Transverse colon (tissue), 4 donors: ENCODE data around the gene SLC35B4. TPM values are rescaled to one million over a fixed set of nuclear protein-coding genes. Genes with fewer than 3 reads are reported as not detected.
A peak's percentile ranks its signal among the peaks of the same experiment; 100 is the strongest.

ENCODE experiments used
- DNase-seq: peaks from one replicate; pipeline ENCODE4 v3.0.0-alpha.2; 2019
- H3K27ac ChIP-seq, 4 donors: fragments of 200-600 bp; sonication (generic); 2 replicates each; pipeline ENCODE4 v1.5.1; 2016 to 2018; ENCODE audit warnings: inconsistent platforms in 4 of 4
- H3K27me3 ChIP-seq: fragments of 200-600 bp; sonication (generic); 2 replicates; pipeline ENCODE4 v1.5.1; 2017; ENCODE audit warnings: inconsistent platforms
- H3K36me3 ChIP-seq, 4 donors: fragments of 200-600 bp; sonication (generic); 2 replicates each; pipeline ENCODE4 v1.5.1; 2017 to 2019; ENCODE audit warnings: inconsistent platforms in 4 of 4
- H3K4me1 ChIP-seq, 4 donors: fragments of 200-600 bp; sonication (generic); 2 replicates each; pipeline ENCODE4 v1.5.1; 2017 to 2020; ENCODE audit warnings: inconsistent platforms in 4 of 4
- H3K4me3 ChIP-seq, 4 donors: fragments of 200-600 bp; sonication (generic); 1 replicate in 1 of 4; 2 replicates in 3 of 4; pipeline versions ENCODE4 v1.5.1 to v1.6.1; 2017 to 2019; ENCODE audit warnings: inconsistent platforms in 4 of 4
- H3K9me3 ChIP-seq, 2 donors: fragments of 200-600 bp; sonication (generic); 2 replicates each; pipeline ENCODE4 v1.5.1; 2017 to 2019; ENCODE audit warnings: inconsistent platforms in 2 of 2
- CTCF ChIP-seq, 5 experiments: fragments of 200-600 bp in 3 of 5; fragments of 450-650 bp in 2 of 5; sonication (generic) in 3 of 5; IDR thresholded peaks; 1 replicate in 2 of 5; 2 replicates in 3 of 5; pipeline ENCODE4 v1.5.1; 2016 to 2017; ENCODE audit warnings: antibody characterized with exemption in 5 of 5, inconsistent platforms in 3 of 5, mild to moderate bottlenecking in 2 of 5, moderate library complexity in 1 of 5
- EP300 ChIP-seq: sonication (generic); formaldehyde crosslinking; IDR thresholded peaks from one replicate; pipeline ENCODE4 v1.6.1; 2017; ENCODE audit warnings: antibody characterized with exemption, low read depth
- POLR2A ChIP-seq: fragments of 450-650 bp; IDR thresholded peaks from one replicate; pipeline ENCODE4 v1.6.1; 2016; ENCODE audit warnings: antibody characterized with exemption, mild to moderate bottlenecking, moderate library complexity
- POLR2AphosphoS5 ChIP-seq, 3 donors: sonication (generic); formaldehyde crosslinking; IDR thresholded peaks; one replicate each; pipeline ENCODE4 v1.6.1; 2016; ENCODE audit warnings: antibody characterized with exemption in 3 of 3
- WGBS, 2 donors: methylation state at CpG; one replicate each; pipeline ENCODE4 v1.1.5; 2018; ENCODE audit warnings: low coverage in 1 of 2; 5-methylcytosine and 5-hydroxymethylcytosine counted together
- in situ Hi-C, 4 donors: fragments of 200-750 bp; cut with MboI; loops; one replicate each; pipeline versions ENCODE4 v1.15.0 to v1.15.1; 2017; ENCODE audit warnings: low sequenced_read_pairs in 3 of 4, low pct_ligation_motif_present in 1 of 4, low pct_unique_long_range_greater_than_20kb in 1 of 4
- intact Hi-C: fragments of 100-400 bp; cut with DNase I; formaldehyde crosslinking; loops from one replicate; pipeline ENCODE4 v1.15.1; 2023; ENCODE audit warnings: low total_unique reads
- total RNA-seq, 4 donors: library from RNA; depleted of rRNA; stranded (reverse); fragments of >200 nt; gene quantifications; one replicate each; pipeline ENCODE4 v1.1.0, GENCODE V29; 2016

The SLC35B4 gene
- total RNA-seq, 4 donors from 2014 or later: 3.6 to 13.5 (median 5.7) TPM

DNA sequence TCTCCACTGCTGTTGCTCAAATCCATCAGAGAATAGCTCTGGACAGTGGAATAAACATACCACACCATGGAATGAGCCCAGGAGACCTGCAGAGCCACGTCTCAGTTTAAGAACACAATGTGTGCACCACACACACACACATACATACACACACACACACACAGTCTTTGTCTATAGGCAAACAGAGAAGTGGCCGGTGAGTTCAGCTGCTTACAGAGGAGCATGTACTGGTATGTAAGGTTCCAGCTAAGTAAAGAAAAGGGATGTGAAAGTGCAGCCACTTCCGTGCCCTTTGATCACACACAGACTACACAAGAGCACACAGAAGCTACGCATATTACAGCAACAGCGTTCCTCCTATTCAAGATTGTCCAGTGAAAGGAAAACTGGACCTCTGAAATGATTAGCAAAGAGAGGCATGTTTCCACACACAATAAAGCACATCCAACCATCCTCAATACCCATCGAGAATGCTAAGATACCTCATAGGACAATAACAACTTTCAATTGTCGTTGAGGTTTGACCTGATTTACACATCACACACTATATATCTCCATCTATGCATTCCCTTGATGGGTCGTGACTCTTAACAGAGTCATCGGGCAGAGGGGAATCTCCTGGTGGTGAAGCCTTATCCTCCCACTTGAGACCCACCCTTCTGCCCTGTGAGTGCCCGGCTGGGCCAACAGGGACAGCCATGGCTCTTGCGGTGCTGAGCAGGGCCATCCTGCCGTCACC lies 23.6 kb downstream of the SLC35B4 start:
- no peak overlapping the region for H3K4me3 ChIP-seq
- no peaks in the 10 kb centered on the region for H3K4me1 ChIP-seq
- in situ Hi-C loops: no loop called here
- WGBS, 2 donors: 67 to 77% methylated on average over 3 to 12 of the region's 12 CpGs
- no peaks in the 10 kb centered on the region for H3K27me3 ChIP-seq
- H3K27ac ChIP-seq: no peak overlapping the region
- H3K36me3 ChIP-seq: peaks cover 0 to 6% (median 2%) of the 10 kb centered on the region in 4 donors
- peak; percentile 35 for DNase-seq
- no peaks in the 10 kb centered on the region for H3K9me3 ChIP-seq
- intact Hi-C loops: no loop called here
- TF ChIP-seq POLR2A (no peak), POLR2AphosphoS5 (IDR thresholded peaks at IDR 0.05) (no peak), EP300 (no peak), CTCF (IDR thresholded peaks at IDR 0.05) (no peak)

DNA sequence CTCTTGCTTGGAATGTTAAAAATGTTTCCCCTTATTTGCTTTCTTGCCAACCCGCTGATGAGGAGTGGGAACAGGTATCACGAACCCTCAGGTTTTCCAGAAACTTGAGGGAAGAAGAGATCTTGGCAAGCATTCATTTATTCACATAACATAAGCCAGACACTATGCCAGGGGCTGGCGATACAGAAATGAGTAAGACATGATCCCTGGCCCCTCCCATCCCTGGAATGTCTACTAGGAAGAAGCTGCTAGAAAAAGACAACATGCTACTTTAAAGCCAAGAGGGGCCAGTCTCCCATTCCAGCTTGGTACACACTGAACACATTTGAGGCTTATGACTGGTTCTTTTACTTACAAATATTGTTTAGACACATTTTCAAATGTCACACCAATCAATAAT lies 26.4 kb downstream of the SLC35B4 start:
- TF ChIP-seq CTCF (IDR thresholded peaks at IDR 0.05): no peak
- no peak for TF ChIP-seq EP300
- TF ChIP-seq POLR2A: no peak
- no peak for TF ChIP-seq POLR2AphosphoS5 (IDR thresholded peaks at IDR 0.05)
- Histone ChIP-seq H3K36me3 (peaks cover 0 to 6% (median 0%) of the 10 kb centered on the region in 4 donors), H3K27ac (no peak overlapping the region), H3K9me3 (no peaks in the 10 kb centered on the region), H3K4me1 (no peaks in the 10 kb centered on the region), H3K27me3 (no peaks in the 10 kb centered on the region), H3K4me3 (no peak overlapping the region)
- 80 to 81% methylated on average over 1 to 3 of the region's 3 CpGs for WGBS, 2 donors
- in situ Hi-C loops: no loop called here
- intact Hi-C loops: no loop called here
- no peak for DNase-seq

DNA sequence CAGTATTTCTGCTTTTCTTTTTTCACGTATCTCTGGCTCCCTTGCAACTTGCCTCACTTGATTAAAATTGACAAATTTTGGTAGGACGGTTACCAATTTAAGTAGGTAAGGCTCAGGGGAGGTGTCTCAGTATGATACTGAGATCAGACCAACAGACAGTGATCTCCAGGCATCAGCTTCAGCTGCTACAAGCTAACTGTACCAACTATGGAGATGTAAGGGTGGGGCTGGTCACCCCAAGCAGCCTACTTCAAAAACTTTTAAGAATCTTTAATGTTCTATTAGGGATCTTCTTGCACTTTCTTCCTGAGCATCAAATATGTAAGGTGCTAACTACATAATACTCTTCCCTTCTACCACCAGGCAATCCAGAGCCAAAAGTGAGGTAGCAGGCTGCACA lies 26.9 kb downstream of the SLC35B4 start:
- in situ Hi-C loops: no loop called here
- Histone ChIP-seq H3K36me3 (peaks cover 0 to 1% (median 0%) of the 10 kb centered on the region in 4 donors), H3K27me3 (no peaks in the 10 kb centered on the region), H3K4me3 (no peak overlapping the region), H3K4me1 (no peaks in the 10 kb centered on the region), H3K9me3 (no peaks in the 10 kb centered on the region), H3K27ac (no peak overlapping the region)
- intact Hi-C loops: no loop called here
- no peak for TF ChIP-seq CTCF (IDR thresholded peaks at IDR 0.05)
- 70 to 78% methylated on average over 2 of the region's 2 CpGs for WGBS, 2 donors
- no peak for DNase-seq

- H3K27me3 ChIP-seq: no peaks in the 10 kb centered on the region
- TF ChIP-seq CTCF (IDR thresholded peaks at IDR 0.05) (no peak), POLR2A (no peak), EP300 (no peak), POLR2AphosphoS5 (IDR thresholded peaks at IDR 0.05) (no peak)
- intact Hi-C loops (no loop called here), in situ Hi-C loops (no loop called here)
- no peak overlapping the region for H3K4me3 ChIP-seq
- H3K9me3 ChIP-seq: no peaks in the 10 kb centered on the region
- no peak for DNase-seq
- no peak overlapping the region for H3K27ac ChIP-seq
- 76 to 84% methylated on average over 7 of the region's 7 CpGs for WGBS, 2 donors
- no peaks in the 10 kb centered on the region for H3K4me1 ChIP-seq
- H3K36me3 ChIP-seq: no peaks in the 10 kb centered on the region
These were observed 27.3 kb downstream of the SLC35B4 start for GRCh38 chr7:134289423-134289822.
